Measurements from ENCODE around the gene HLF. TPM values are rescaled to one million over a fixed set of nuclear protein-coding genes. Genes with fewer than 3 reads are reported as not detected.

Gene HLF
- total RNA-seq, 1 experiment from 2014 or later, result 0.25 TPM

- no peak for DNase-seq (ENCODE audit: extremely low read depth, low read depth)
Observed at GRCh38 chr17:55249861-55250260, 14.9 kb upstream of the HLF start.

GRCh38 chr17:55254375-55254774 is 10.4 kb upstream of the HLF start:
- DNase-seq (ENCODE audit: extremely low read depth, low read depth), result no peak

GRCh38 chr17:55258578-55259135 is 6.1 kb upstream of the HLF start:
- no peak for DNase-seq (ENCODE audit: extremely low read depth, low read depth)

- no peak for DNase-seq (ENCODE audit: extremely low read depth, low read depth)
Observed at GRCh38 chr17:55259684-55260111, 5.1 kb upstream of the HLF start.

- no peak for DNase-seq (ENCODE audit: extremely low read depth, low read depth)
Observed at GRCh38 chr17:55261311-55261710, 3.4 kb upstream of the HLF start.

- DNase-seq (ENCODE audit: extremely low read depth, low read depth), result no peak
Observed at GRCh38 chr17:55263569-55264277, 1.0 kb upstream of the HLF start.

GRCh38 chr17:55264278-55264644 is 499 bp upstream of the HLF start:
- no peak for DNase-seq (ENCODE audit: extremely low read depth, low read depth)

GRCh38 chr17:55265311-55266021 is 706 bp downstream of the HLF start:
- DNase-seq (ENCODE audit: extremely low read depth, low read depth), result no peak

GRCh38 chr17:55266051-55266957 is 1.5 kb downstream of the HLF start:
- DNase-seq (ENCODE audit: extremely low read depth, low read depth), result no peak

- no peak for DNase-seq (ENCODE audit: extremely low read depth, low read depth)
Observed at GRCh38 chr17:55266958-55267688, 2.4 kb downstream of the HLF start.

GRCh38 chr17:55267777-55268648 is 3.3 kb downstream of the HLF start:
- no peak for DNase-seq (ENCODE audit: extremely low read depth, low read depth)

GRCh38 chr17:55268649-55269480 is 4.1 kb downstream of the HLF start:
- DNase-seq (ENCODE audit: extremely low read depth, low read depth), result no peak

GRCh38 chr17:55269894-55270293 is 5.1 kb downstream of the HLF start:
- DNase-seq (ENCODE audit: extremely low read depth, low read depth), result no peak

- DNase-seq (ENCODE audit: extremely low read depth, low read depth), result no peak
Observed at GRCh38 chr17:55271223-55271571, 6.4 kb downstream of the HLF start.

GRCh38 chr17:55271958-55272710 is 7.4 kb downstream of the HLF start:
- no peak for DNase-seq (ENCODE audit: extremely low read depth, low read depth)

- no peak for DNase-seq (ENCODE audit: extremely low read depth, low read depth)
Observed at GRCh38 chr17:55272711-55273578, 8.2 kb downstream of the HLF start.
